Activated naive CD8-positive, alpha-beta T cell treated with anti-CD3 and anti-CD28 coated beads, Interleukin-2, amount 50 U/mL, for 24 hours (primary cell): ENCODE results near the gene MUC5AC.
"Not testable (repeated sequence)": the region's sequence is repeated elsewhere in the genome, so short reads cannot be mapped to it uniquely, and the experiment has no call there.

Experiments
- ATAC-seq: fragments of 150-1000 bp; cut with Tn5 transposase; one replicate; pipeline ENCODE4 v1.10.0; 2021
- DNase-seq: peaks from one replicate; pipeline ENCODE4 v3.0.0; 2021
- H3K27ac Mint-ChIP-seq: one replicate; pipeline ENCODE4 v1.8.0; 2021; ENCODE audit warnings: mild to moderate bottlenecking, mixed read lengths
- H3K27me3 Mint-ChIP-seq: one replicate; pipeline ENCODE4 v1.8.0; 2021; ENCODE audit warnings: mixed read lengths
- H3K36me3 Mint-ChIP-seq: one replicate; pipeline ENCODE4 v1.8.0; 2021; ENCODE audit warnings: low read depth, mixed read lengths
- H3K4me1 Mint-ChIP-seq: one replicate; pipeline ENCODE4 v1.8.0; 2021; ENCODE audit warnings: mixed read lengths
- H3K4me3 Mint-ChIP-seq: one replicate; pipeline ENCODE4 v1.8.0; 2021; ENCODE audit warnings: mild to moderate bottlenecking, moderate library complexity, mixed read lengths
- H3K9me3 Mint-ChIP-seq: one replicate; pipeline ENCODE4 v1.8.0; 2021; ENCODE audit warnings: mixed read lengths

The MUC5AC gene

DNA sequence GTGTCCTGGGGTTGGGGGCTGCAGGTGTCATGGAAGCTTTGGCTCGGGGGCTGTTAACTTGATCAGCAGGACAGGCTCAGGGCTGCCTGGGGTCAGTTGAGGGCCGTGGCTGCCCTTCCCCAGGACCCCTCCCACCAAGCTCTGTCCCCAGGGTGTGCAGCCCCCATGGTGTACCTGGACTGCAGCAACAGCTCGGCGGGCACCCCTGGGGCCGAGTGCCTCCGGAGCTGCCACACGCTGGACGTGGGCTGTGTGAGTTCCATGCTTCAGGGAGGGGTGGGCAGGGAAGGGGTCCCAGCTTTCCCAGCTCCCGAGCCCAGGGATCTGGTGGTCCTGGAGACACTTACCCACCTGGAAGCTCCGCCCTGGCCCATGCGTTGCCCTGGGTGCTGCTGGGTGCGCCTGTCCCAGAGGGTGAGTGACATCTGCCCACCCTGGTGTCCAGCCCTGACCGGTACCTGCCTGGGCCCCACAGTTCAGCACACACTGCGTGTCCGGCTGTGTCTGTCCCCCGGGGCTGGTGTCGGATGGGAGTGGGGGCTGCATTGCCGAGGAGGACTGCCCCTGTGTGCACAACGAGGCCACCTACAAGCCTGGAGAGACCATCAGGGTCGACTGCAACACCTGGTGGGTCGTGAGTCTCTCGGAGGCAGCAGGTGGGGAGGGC is 76.4 kb downstream of the MUC5AC start:
- Mint-ChIP-seq H3K27ac (no peak overlapping the region), H3K4me1 (no peaks in the 10 kb centered on the region), H3K36me3 (no peaks in the 10 kb centered on the region), H3K4me3 (no peak overlapping the region), H3K9me3 (no peaks in the 10 kb centered on the region), H3K27me3 (no peaks in the 10 kb centered on the region)
- ATAC-seq (no peak), DNase-seq (no peak)

DNA sequence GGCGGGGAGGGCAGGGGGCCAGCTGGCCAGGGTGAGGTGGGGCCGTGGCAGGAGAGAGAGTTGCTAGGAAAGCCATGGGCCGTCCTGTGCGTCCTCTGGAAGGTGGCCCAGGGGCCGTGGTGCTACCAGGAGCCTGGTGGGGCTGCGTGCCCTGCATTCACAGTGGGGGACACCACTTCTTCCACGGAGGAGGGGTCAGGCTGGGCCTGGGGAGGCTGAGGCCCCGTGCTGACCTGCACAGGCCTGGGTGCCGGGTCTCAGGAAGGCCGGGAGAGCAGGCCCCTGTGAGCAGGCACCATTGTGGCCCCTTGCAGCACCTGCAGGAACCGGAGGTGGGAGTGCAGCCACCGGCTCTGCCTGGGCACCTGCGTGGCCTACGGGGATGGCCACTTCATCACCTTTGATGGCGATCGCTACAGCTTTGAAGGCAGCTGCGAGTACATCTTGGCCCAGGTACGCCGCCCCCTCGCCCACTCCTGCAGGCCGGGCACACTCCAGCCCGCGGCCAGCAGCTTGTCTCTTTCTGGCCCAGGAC is 77.1 kb downstream of the MUC5AC start:
- Mint-ChIP-seq H3K36me3 (no peaks in the 10 kb centered on the region), H3K27me3 (no peaks in the 10 kb centered on the region), H3K27ac (no peak overlapping the region), H3K4me3 (no peak overlapping the region), H3K9me3 (no peaks in the 10 kb centered on the region), H3K4me1 (no peaks in the 10 kb centered on the region)
- ATAC-seq (no peak), DNase-seq (no peak)

GRCh38 chr11:1235306-1235900 is 77.7 kb downstream of the MUC5AC start:
- DNase-seq (no peak), ATAC-seq (no peak)
- H3K27ac Mint-ChIP-seq, result no peak overlapping the region
- no peaks in the 10 kb centered on the region for H3K27me3 Mint-ChIP-seq
- no peak overlapping the region for H3K4me3 Mint-ChIP-seq
- no peaks in the 10 kb centered on the region for H3K36me3 Mint-ChIP-seq
- no peaks in the 10 kb centered on the region for H3K4me1 Mint-ChIP-seq
- H3K9me3 Mint-ChIP-seq, result no peaks in the 10 kb centered on the region

GRCh38 chr11:1235901-1236315 is 78.2 kb downstream of the MUC5AC start:
- Mint-ChIP-seq H3K36me3 (no peaks in the 10 kb centered on the region), H3K9me3 (no peaks in the 10 kb centered on the region), H3K4me3 (no peak overlapping the region), H3K27me3 (no peaks in the 10 kb centered on the region), H3K4me1 (no peaks in the 10 kb centered on the region), H3K27ac (no peak overlapping the region)
- ATAC-seq, result no peak
- DNase-seq, result no peak

- Mint-ChIP-seq H3K27me3 (no peaks in the 10 kb centered on the region), H3K4me1 (no peaks in the 10 kb centered on the region), H3K27ac (no peak overlapping the region), H3K4me3 (no peak overlapping the region), H3K36me3 (no peaks in the 10 kb centered on the region), H3K9me3 (no peaks in the 10 kb centered on the region)
- ATAC-seq, result no peak
- no peak for DNase-seq
These were observed 78.8 kb downstream of the MUC5AC start for GRCh38 chr11:1236316-1237127.

- H3K4me3 Mint-ChIP-seq, result no peak overlapping the region
- no peaks in the 10 kb centered on the region for H3K36me3 Mint-ChIP-seq
- H3K4me1 Mint-ChIP-seq, result no peaks in the 10 kb centered on the region
- ATAC-seq (no peak), DNase-seq (no peak)
- no peaks in the 10 kb centered on the region for H3K27me3 Mint-ChIP-seq
- H3K27ac Mint-ChIP-seq, result no peak overlapping the region
- H3K9me3 Mint-ChIP-seq, result no peaks in the 10 kb centered on the region
These were observed 79.4 kb downstream of the MUC5AC start for GRCh38 chr11:1237128-1237580.

DNA sequence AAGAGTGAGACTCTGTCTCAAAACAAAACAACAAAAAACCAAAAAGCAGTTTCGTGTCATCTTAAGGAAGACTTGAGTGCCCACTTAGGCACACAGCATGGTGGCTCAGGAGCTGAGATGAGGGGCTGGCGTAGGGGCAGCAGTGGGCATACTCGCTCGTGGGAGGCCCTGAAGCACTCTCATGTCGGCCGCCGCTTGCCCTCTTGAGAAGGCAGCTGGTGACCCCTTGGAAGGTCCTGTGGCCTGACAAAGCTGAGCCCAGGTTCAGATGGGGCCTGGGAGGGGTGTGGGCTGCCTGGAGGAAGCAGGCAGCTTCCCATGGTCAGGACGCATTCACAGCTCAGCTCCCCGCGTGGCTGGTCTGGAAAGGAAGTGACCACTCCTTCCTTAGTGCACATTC is 80.1 kb downstream of the MUC5AC start:
- no peak overlapping the region for H3K27ac Mint-ChIP-seq
- H3K4me3 Mint-ChIP-seq, result no peak overlapping the region
- no peak for ATAC-seq

GRCh38 chr11:1238767-1239595 is 81.2 kb downstream of the MUC5AC start:
- Mint-ChIP-seq H3K27me3 (no peaks in the 10 kb centered on the region), H3K36me3 (no peaks in the 10 kb centered on the region), H3K4me3 (no peak overlapping the region)

More for the DNA sequence above, 80.1 kb downstream of the MUC5AC start:
- Mint-ChIP-seq H3K9me3 (no peaks in the 10 kb centered on the region), H3K36me3 (no peaks in the 10 kb centered on the region), H3K27me3 (no peaks in the 10 kb centered on the region), H3K4me1 (no peaks in the 10 kb centered on the region)
- no peak for DNase-seq

GRCh38 chr11:1239596-1240205 is 81.9 kb downstream of the MUC5AC start:
- no peaks in the 10 kb centered on the region for H3K36me3 Mint-ChIP-seq
- H3K4me3 Mint-ChIP-seq, result no peak overlapping the region
- H3K27me3 Mint-ChIP-seq, result no peaks in the 10 kb centered on the region
- no peak for DNase-seq
- no peak overlapping the region for H3K27ac Mint-ChIP-seq
- H3K4me1 Mint-ChIP-seq, result no peaks in the 10 kb centered on the region
- H3K9me3 Mint-ChIP-seq, result no peaks in the 10 kb centered on the region
- ATAC-seq, result no peak

More at GRCh38 chr11:1238767-1239595, 81.2 kb downstream of the MUC5AC start:
- Mint-ChIP-seq H3K4me1 (no peaks in the 10 kb centered on the region), H3K27ac (no peak overlapping the region), H3K9me3 (no peaks in the 10 kb centered on the region)
- ATAC-seq, result no peak
- no peak for DNase-seq

GRCh38 chr11:1240771-1241170 is 83.0 kb downstream of the MUC5AC start:
- no peak overlapping the region for H3K4me3 Mint-ChIP-seq
- H3K4me1 Mint-ChIP-seq, result no peaks in the 10 kb centered on the region
- H3K27ac Mint-ChIP-seq, result no peak overlapping the region
- H3K36me3 Mint-ChIP-seq, result no peaks in the 10 kb centered on the region
- no peaks in the 10 kb centered on the region for H3K27me3 Mint-ChIP-seq
- no peaks in the 10 kb centered on the region for H3K9me3 Mint-ChIP-seq
- DNase-seq (no peak), ATAC-seq (no peak)

DNA sequence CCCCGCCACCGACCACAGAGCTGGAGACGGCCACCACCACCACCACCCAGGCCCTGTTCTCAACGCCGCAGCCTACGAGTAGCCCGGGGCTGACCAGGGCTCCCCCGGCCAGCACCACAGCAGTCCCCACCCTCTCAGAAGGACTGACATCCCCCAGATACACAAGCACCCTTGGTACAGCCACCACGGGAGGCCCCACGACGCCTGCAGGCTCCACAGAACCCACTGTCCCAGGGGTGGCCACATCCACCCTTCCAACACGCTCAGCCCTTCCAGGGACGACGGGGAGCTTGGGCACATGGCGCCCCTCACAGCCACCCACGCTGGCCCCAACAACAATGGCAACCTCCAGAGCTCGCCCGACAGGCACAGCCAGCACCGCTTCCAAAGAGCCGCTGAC is 84.0 kb downstream of the MUC5AC start:
- no peak overlapping the region for H3K4me3 Mint-ChIP-seq
- H3K9me3 Mint-ChIP-seq, result no peaks in the 10 kb centered on the region
- ATAC-seq (no peak), DNase-seq (no peak)
- no peaks in the 10 kb centered on the region for H3K4me1 Mint-ChIP-seq
- H3K27ac Mint-ChIP-seq, result no peak overlapping the region
- no peaks in the 10 kb centered on the region for H3K36me3 Mint-ChIP-seq
- H3K27me3 Mint-ChIP-seq, result no peaks in the 10 kb centered on the region

DNA sequence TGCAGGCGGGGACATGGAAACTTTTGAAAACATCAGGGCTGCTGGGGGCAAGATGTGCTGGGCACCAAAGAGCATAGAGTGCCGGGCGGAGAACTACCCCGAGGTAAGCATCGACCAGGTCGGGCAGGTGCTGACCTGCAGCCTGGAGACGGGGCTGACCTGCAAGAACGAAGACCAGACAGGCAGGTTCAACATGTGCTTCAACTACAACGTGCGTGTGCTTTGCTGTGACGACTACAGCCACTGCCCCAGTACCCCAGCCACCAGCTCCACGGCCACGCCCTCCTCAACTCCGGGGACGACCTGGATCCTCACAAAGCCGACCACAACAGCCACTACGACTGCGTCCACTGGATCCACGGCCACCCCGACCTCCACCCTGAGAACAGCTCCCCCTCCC is 84.5 kb downstream of the MUC5AC start:
- no peak for ATAC-seq
- Mint-ChIP-seq H3K4me1 (no peaks in the 10 kb centered on the region), H3K36me3 (no peaks in the 10 kb centered on the region), H3K4me3 (no peak overlapping the region), H3K27me3 (no peaks in the 10 kb centered on the region), H3K27ac (no peak overlapping the region), H3K9me3 (no peaks in the 10 kb centered on the region)
- DNase-seq, result no peak

- not testable (repeated sequence) for DNase-seq, H3K4me1 Mint-ChIP-seq, H3K9me3 Mint-ChIP-seq
These were observed 85.0 kb downstream of the MUC5AC start for GRCh38 chr11:1242751-1243150.

GRCh38 chr11:1243521-1243920 is 85.8 kb downstream of the MUC5AC start:
- not testable (repeated sequence) for H3K27ac Mint-ChIP-seq, H3K9me3 Mint-ChIP-seq, DNase-seq, H3K4me1 Mint-ChIP-seq, H3K36me3 Mint-ChIP-seq, ATAC-seq, H3K27me3 Mint-ChIP-seq, H3K4me3 Mint-ChIP-seq

More at GRCh38 chr11:1242751-1243150, 85.0 kb downstream of the MUC5AC start:
- not testable (repeated sequence) for H3K27me3 Mint-ChIP-seq, H3K27ac Mint-ChIP-seq, H3K36me3 Mint-ChIP-seq, H3K4me3 Mint-ChIP-seq, ATAC-seq
